ENCODE measurements around the gene IQGAP2. TPM values are rescaled to one million over a fixed set of nuclear protein-coding genes. Genes with fewer than 3 reads are reported as not detected.

Gene IQGAP2
- total and polyA plus RNA-seq, 2 donors, result 20.7 to 33.3 TPM

DNA sequence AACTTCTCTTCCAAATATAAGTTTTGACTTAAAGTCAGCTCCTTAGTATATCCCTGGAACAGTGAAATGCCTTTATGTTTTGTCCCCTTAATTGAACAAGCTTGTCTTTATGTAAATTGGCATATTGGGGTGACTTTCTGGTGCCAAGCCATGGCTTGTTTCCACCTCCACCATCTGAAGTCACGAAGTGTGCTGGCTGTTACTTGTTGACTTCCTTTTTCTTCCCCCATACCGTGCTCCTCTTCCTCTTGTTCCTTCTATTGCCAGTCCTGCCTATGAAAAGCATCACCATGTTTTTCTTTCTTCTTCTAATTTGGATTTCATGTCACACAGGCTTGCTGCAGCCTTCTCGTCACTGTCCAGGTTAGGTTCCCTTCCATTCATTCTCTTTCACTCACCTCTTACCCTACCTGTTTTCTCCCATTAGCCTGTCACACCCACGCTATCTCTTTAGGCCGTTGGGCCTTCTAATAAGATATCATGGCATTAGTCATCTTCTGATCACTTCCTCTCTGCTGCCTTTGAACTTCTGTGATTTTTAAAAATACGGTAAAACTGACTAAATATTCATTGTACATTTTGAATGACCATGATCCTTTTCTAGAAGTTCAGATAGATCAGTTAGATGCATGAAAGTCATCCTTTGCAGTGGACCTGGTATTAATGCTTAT is 48.1 kb downstream of the IQGAP2 start:
- Histone ChIP-seq H3K4me1 (ENCODE audit: control insufficient read depth in 2 of 2, insufficient read depth in 2 of 2, low read length in 2 of 2) (peaks cover 0 to 2% of the 10 kb centered on the region in 2 donors), H3K27me3 (ENCODE audit: control insufficient read depth in 2 of 2, insufficient read depth in 1 of 2, low read length in 1 of 2) (no peaks in the 10 kb centered on the region), H3K36me3 (ENCODE audit: control insufficient read depth in 2 of 2, insufficient read depth in 2 of 2, low read length in 1 of 2) (peaks cover 0 to 2% of the 10 kb centered on the region in 2 donors), H3K27ac (ENCODE audit: low read depth in 1 of 2, low read length in 1 of 2) (no peak overlapping the region), H3K9me3 (ENCODE audit: control insufficient read depth in 2 of 2, insufficient read depth in 1 of 2, low read length in 1 of 2) (no peaks in the 10 kb centered on the region), H3K4me3 (ENCODE audit: low read length in 2 of 2) (no peak overlapping the region)
- WGBS, result 68% methylated on average over 6 of the region's 6 CpGs
- no peak for DNase-seq (ENCODE audit: low read depth in 6 of 9, low spot score in 9 of 9)

DNA sequence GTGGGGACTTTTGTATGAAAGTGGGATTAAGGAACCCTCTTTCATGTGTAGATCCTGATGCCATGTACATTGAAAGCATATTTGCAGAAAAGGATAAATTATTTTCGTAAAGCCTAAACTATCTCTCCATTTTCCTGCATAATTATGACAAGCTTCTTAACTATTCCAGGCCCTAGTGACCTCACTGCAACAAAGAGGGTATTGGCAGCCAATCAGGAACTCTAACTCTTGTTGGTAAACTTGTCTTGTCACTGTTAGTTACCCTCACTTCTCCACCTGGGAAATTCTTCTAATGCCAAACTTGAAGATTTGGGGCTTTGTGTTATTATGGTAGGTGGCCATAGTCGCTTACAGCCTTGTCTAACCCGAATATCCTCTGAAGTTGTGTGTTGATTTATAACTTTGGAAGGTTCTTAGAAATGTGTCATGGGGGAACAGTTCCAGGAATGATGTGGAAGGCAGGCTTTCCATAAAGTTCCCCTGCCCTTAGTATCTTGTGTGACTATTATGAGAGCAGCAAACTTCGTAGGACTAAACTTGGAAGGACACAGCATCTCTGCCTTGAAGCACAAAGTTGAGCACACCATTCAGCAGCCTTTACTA is 52.5 kb downstream of the IQGAP2 start:
- Histone ChIP-seq H3K27ac (ENCODE audit: low read depth in 1 of 2, low read length in 1 of 2) (no peak overlapping the region), H3K27me3 (ENCODE audit: control insufficient read depth in 2 of 2, insufficient read depth in 1 of 2, low read length in 1 of 2) (no peaks in the 10 kb centered on the region), H3K4me3 (ENCODE audit: low read length in 2 of 2) (no peak overlapping the region), H3K9me3 (ENCODE audit: control insufficient read depth in 2 of 2, insufficient read depth in 1 of 2, low read length in 1 of 2) (no peaks in the 10 kb centered on the region), H3K36me3 (ENCODE audit: control insufficient read depth in 2 of 2, insufficient read depth in 2 of 2, low read length in 1 of 2) (no peaks in the 10 kb centered on the region), H3K4me1 (ENCODE audit: control insufficient read depth in 2 of 2, insufficient read depth in 2 of 2, low read length in 2 of 2) (peaks cover 0 to 5% of the 10 kb centered on the region in 2 donors)
- DNase-seq (ENCODE audit: low read depth in 6 of 9, low spot score in 9 of 9), result no peak
- 63% methylated on average over 4 of the region's 4 CpGs for WGBS

DNA sequence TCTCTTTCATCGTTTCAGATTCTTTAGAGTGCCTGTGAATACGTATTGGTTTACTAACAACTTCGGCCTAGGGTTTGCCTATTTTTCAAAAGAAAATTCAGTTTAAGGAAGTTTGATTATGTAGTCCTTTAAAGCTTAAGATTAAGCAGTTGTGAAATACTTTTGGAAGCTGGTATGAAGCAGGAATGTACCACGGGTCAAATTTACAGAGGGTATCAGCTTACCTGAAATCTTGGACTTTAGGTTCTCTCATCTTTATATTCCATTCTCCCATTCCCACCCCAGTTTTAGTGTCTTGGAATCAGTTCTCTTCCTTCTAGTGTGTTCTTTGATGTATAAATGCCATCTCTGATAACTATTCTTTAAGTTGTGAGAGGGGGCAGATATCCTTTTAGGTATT is 53.2 kb downstream of the IQGAP2 start:
- Histone ChIP-seq H3K4me1 (ENCODE audit: control insufficient read depth in 2 of 2, insufficient read depth in 2 of 2, low read length in 2 of 2) (peaks cover 0 to 2% of the 10 kb centered on the region in 2 donors), H3K9me3 (ENCODE audit: control insufficient read depth in 2 of 2, insufficient read depth in 1 of 2, low read length in 1 of 2) (no peaks in the 10 kb centered on the region), H3K27ac (ENCODE audit: low read depth in 1 of 2, low read length in 1 of 2) (no peak overlapping the region), H3K27me3 (ENCODE audit: control insufficient read depth in 2 of 2, insufficient read depth in 1 of 2, low read length in 1 of 2) (no peaks in the 10 kb centered on the region), H3K4me3 (ENCODE audit: low read length in 2 of 2) (no peak overlapping the region), H3K36me3 (ENCODE audit: control insufficient read depth in 2 of 2, insufficient read depth in 2 of 2, low read length in 1 of 2) (no peaks in the 10 kb centered on the region)
- DNase-seq (ENCODE audit: low read depth in 6 of 9, low spot score in 9 of 9), result no peak
- 92% methylated on average over 4 of the region's 4 CpGs for WGBS

DNA sequence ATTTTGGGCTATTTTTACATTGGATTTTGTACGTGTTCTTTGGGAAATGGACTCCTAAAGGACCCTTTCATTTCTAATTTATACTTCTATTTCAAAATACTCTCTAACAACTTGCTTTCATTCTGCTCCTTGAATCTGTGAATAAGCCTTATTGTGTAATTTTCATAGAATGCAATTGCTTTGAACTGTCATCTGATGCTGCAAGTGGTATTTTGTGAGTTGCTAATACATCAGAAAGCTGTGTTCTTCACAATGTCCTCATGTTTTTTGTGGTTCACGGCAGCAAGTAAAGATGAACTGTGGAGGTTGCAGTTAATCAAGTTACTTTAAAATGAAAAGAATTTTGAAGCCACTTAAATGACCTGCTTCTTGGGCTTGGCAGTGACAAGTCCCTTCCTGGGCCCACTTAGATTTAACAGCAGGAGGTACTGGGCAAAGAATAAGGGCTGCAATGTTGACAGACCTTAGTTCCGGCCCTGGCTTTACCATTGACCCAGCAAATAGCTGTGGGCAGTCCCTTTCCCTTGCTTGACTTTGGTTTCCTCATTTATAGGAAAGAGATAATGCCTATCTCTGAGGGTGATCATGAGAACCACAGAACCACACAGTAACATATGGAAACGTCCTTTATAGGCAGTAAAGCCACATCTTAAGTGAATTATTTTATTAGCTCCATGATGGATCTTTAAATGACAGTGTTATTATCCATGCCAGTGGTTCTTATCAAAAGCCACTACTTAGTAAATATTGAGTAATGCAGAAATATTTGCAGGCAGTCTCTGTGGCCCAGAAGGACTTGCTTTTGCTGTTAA is 54.8 kb downstream of the IQGAP2 start:
- Histone ChIP-seq H3K4me1 (ENCODE audit: control insufficient read depth in 2 of 2, insufficient read depth in 2 of 2, low read length in 2 of 2) (peaks cover 0 to 2% of the 10 kb centered on the region in 2 donors), H3K36me3 (ENCODE audit: control insufficient read depth in 2 of 2, insufficient read depth in 2 of 2, low read length in 1 of 2) (no peaks in the 10 kb centered on the region), H3K9me3 (ENCODE audit: control insufficient read depth in 2 of 2, insufficient read depth in 1 of 2, low read length in 1 of 2) (no peaks in the 10 kb centered on the region), H3K4me3 (ENCODE audit: low read length in 2 of 2) (no peak overlapping the region), H3K27ac (ENCODE audit: low read depth in 1 of 2, low read length in 1 of 2) (no peak overlapping the region), H3K27me3 (ENCODE audit: control insufficient read depth in 2 of 2, insufficient read depth in 1 of 2, low read length in 1 of 2) (no peaks in the 10 kb centered on the region)
- WGBS, result 69% methylated on average over 4 of the region's 4 CpGs
- DNase-seq (ENCODE audit: low read depth in 6 of 9, low spot score in 9 of 9), result no peak

DNA sequence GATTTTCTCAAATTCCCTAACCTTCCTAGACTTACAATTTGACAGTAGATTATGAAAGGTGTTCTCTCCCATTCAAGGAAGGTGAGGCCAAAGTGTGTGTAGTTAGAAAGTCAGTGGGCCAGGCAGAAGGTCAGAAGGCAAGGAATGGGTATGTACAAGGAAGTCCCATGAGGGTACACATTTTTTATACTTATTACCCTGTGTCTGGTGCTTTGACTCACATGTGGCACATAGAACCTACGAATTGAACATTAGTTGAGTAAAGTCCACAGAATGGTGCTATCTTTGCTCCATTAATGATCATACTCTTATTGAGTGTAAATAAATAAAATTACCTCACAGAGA is 55.4 kb downstream of the IQGAP2 start:
- H3K9me3 ChIP-seq (ENCODE audit: control insufficient read depth in 2 of 2, insufficient read depth in 1 of 2, low read length in 1 of 2), result no peaks in the 10 kb centered on the region
- no peaks in the 10 kb centered on the region for H3K27me3 ChIP-seq (ENCODE audit: control insufficient read depth in 2 of 2, insufficient read depth in 1 of 2, low read length in 1 of 2)
- no peak overlapping the region for H3K4me3 ChIP-seq (ENCODE audit: low read length in 2 of 2)
- no peak for DNase-seq (ENCODE audit: low read depth in 6 of 9, low spot score in 9 of 9)
- 92% methylated on average over 1 of the region's 1 CpG for WGBS
- no peaks in the 10 kb centered on the region for H3K36me3 ChIP-seq (ENCODE audit: control insufficient read depth in 2 of 2, insufficient read depth in 2 of 2, low read length in 1 of 2)
- H3K4me1 ChIP-seq (ENCODE audit: control insufficient read depth in 2 of 2, insufficient read depth in 2 of 2, low read length in 2 of 2), result peaks cover 0 to 2% of the 10 kb centered on the region in 2 donors
- H3K27ac ChIP-seq (ENCODE audit: low read depth in 1 of 2, low read length in 1 of 2), result no peak overlapping the region

DNA sequence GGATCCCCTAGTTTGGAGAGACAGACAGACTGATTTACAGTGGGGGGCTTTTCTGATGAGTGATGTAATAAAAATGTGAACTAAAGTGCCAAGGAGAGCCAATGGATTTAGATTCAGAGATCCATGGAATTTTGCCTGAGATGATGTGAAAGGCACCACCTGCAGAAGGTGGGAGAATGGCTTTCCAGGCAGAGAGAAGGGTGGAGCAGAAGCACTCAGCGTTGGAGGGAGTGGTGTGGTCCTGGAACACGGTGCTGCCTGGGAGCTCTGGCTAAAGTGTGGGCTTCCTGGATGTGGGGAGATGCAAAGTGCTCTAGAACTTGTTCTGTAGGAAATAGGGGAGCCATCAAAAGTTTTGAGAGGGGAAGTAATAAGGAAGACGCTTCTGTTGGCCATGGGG is 57.0 kb downstream of the IQGAP2 start:
- peaks cover 0 to 2% of the 10 kb centered on the region in 2 donors for H3K4me1 ChIP-seq (ENCODE audit: control insufficient read depth in 2 of 2, insufficient read depth in 2 of 2, low read length in 2 of 2)
- H3K27ac ChIP-seq (ENCODE audit: low read depth in 1 of 2, low read length in 1 of 2), result no peak overlapping the region
- H3K36me3 ChIP-seq (ENCODE audit: control insufficient read depth in 2 of 2, insufficient read depth in 2 of 2, low read length in 1 of 2), result no peaks in the 10 kb centered on the region
- 98% methylated on average over 3 of the region's 3 CpGs for WGBS
- no peak overlapping the region for H3K4me3 ChIP-seq (ENCODE audit: low read length in 2 of 2)
- DNase-seq (ENCODE audit: low read depth in 6 of 9, low spot score in 9 of 9), result no peak
- H3K9me3 ChIP-seq (ENCODE audit: control insufficient read depth in 2 of 2, insufficient read depth in 1 of 2, low read length in 1 of 2), result no peaks in the 10 kb centered on the region
- H3K27me3 ChIP-seq (ENCODE audit: control insufficient read depth in 2 of 2, insufficient read depth in 1 of 2, low read length in 1 of 2), result no peaks in the 10 kb centered on the region

DNA sequence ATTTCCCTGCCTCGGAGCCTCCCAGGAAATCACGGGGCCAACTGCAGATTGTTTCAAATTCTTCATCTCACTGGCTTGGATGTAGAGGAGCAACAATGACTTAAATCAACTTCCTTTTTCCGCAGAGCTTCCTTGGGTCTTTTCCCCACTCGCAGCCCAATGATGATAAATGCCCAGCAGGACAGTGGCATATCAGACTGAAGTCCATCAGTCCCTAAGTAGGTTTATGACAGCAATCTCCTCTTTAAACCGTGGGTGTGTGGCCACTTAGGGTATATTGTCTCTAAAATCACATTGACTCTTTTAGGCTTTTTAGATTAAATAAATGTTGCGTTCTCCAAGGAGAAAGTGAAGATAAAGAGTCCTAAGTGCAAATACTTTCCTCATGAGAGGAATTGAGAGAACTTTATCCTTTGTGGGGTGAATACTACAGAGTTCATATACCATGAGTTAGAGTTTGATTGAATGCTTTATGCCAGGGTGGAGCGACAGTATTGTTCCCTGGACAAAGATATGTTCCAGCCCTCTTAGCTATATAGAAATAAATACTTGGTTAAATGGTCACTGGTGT is 59.1 kb downstream of the IQGAP2 start:
- 98% methylated on average over 7 of the region's 7 CpGs for WGBS
- no peaks in the 10 kb centered on the region for H3K27me3 ChIP-seq (ENCODE audit: control insufficient read depth in 2 of 2, insufficient read depth in 1 of 2, low read length in 1 of 2)
- H3K27ac ChIP-seq (ENCODE audit: low read depth in 1 of 2, low read length in 1 of 2), result no peak overlapping the region
- no peaks in the 10 kb centered on the region for H3K9me3 ChIP-seq (ENCODE audit: control insufficient read depth in 2 of 2, insufficient read depth in 1 of 2, low read length in 1 of 2)
- no peak for DNase-seq (ENCODE audit: low read depth in 6 of 9, low spot score in 9 of 9)
- no peaks in the 10 kb centered on the region for H3K36me3 ChIP-seq (ENCODE audit: control insufficient read depth in 2 of 2, insufficient read depth in 2 of 2, low read length in 1 of 2)
- peaks cover 0 to 2% of the 10 kb centered on the region in 2 donors for H3K4me1 ChIP-seq (ENCODE audit: control insufficient read depth in 2 of 2, insufficient read depth in 2 of 2, low read length in 2 of 2)
- H3K4me3 ChIP-seq (ENCODE audit: low read length in 2 of 2), result no peak overlapping the region

DNA sequence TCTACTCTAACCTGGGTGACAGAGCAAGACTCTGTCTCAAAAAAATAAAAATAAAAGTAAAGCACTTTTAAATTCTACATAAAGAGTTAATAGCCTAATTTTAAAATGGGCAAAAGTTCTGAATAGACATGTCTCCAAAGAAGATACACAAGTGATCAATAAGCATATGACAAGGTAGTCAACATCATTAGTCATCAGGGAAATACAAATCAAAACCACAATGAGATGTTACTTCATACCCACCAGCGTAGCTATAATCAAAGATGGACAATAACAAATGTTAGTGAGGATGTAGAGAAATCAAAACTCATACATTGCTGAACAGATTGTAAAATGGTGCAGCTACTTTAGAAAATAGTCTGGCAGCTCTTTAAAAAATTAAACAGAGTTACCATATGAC is 64.1 kb downstream of the IQGAP2 start:
- Histone ChIP-seq H3K4me3 (ENCODE audit: low read length in 2 of 2) (no peak overlapping the region), H3K36me3 (ENCODE audit: control insufficient read depth in 2 of 2, insufficient read depth in 2 of 2, low read length in 1 of 2) (no peaks in the 10 kb centered on the region), H3K27ac (ENCODE audit: low read depth in 1 of 2, low read length in 1 of 2) (no peak overlapping the region), H3K9me3 (ENCODE audit: control insufficient read depth in 2 of 2, insufficient read depth in 1 of 2, low read length in 1 of 2) (no peaks in the 10 kb centered on the region), H3K27me3 (ENCODE audit: control insufficient read depth in 2 of 2, insufficient read depth in 1 of 2, low read length in 1 of 2) (no peaks in the 10 kb centered on the region), H3K4me1 (ENCODE audit: control insufficient read depth in 2 of 2, insufficient read depth in 2 of 2, low read length in 2 of 2) (peaks cover 0 to 5% of the 10 kb centered on the region in 2 donors)
- 99% methylated on average over 1 of the region's 1 CpG for WGBS
- no peak for DNase-seq (ENCODE audit: low read depth in 6 of 9, low spot score in 9 of 9)

Data from thymus (tissue), 11 donors.